SU-DHL-6 (cell line): ENCODE data around the gene ELN.

Experiments used
- H2AFZ ChIP-seq: fragments of 200-600 bp; sonication (generic); 2 replicates; pipeline ENCODE4 v1.6.1; 2014; ENCODE audit warnings: low read depth, mild to moderate bottlenecking, moderate library complexity, mixed read lengths, antibody characterized with exemption, low read length; ENCODE audit not compliant: severe bottlenecking
- H3F3A ChIP-seq: fragments of 200-600 bp; shearing (Covaris generic); 2 replicates; pipeline ENCODE4 v1.6.0; 2016; ENCODE audit warnings: antibody characterized with exemption, mild to moderate bottlenecking; ENCODE audit not compliant: insufficient read depth
- H3K27ac ChIP-seq: fragments of 200-600 bp; sonication (generic); 2 replicates; pipeline ENCODE4 v1.5.1; 2016; ENCODE audit warnings: low read depth, mild to moderate bottlenecking, low read length, moderate library complexity, mixed read lengths
- H3K27me3 ChIP-seq: fragments of 200-600 bp; sonication (generic), shearing (Covaris generic); 2 replicates; pipeline ENCODE4 v1.6.0; 2014; ENCODE audit warnings: mild to moderate bottlenecking, low read length
- H3K36me3 ChIP-seq: fragments of 200-600 bp; sonication (generic); 2 replicates; pipeline ENCODE4 v1.6.1; 2014; ENCODE audit warnings: mild to moderate bottlenecking, low read length, mixed read lengths
- H3K4me2 ChIP-seq: fragments of 300-600, 200-600 bp; shearing (Covaris generic), sonication (generic); 2 replicates; pipeline ENCODE4 v1.6.0; 2014; ENCODE audit warnings: low read length, low read depth, mild to moderate bottlenecking; ENCODE audit not compliant: poor library complexity, severe bottlenecking
- H3K4me3 ChIP-seq: fragments of 200-600 bp; sonication (generic); 2 replicates; pipeline ENCODE4 v1.5.1; 2014; ENCODE audit warnings: antibody characterized with exemption, low read length, mild to moderate bottlenecking, mixed read lengths; ENCODE audit not compliant: insufficient read depth, poor library complexity, severe bottlenecking
- H3K79me2 ChIP-seq: fragments of 200-600 bp; sonication (generic); 2 replicates; pipeline ENCODE4 v1.6.1; 2014; ENCODE audit warnings: mild to moderate bottlenecking, low read length, moderate library complexity; ENCODE audit not compliant: insufficient read depth
- H3K9ac ChIP-seq: fragments of 200-600 bp; sonication (generic); 2 replicates; pipeline ENCODE4 v1.7.0; 2014; ENCODE audit warnings: mild to moderate bottlenecking, low read length
- H3K9me2 ChIP-seq: fragments of 200-600 bp; sonication (generic); replicated peaks from 2 replicates; pipeline ENCODE4 v1.6.1; 2014; ENCODE audit warnings: low read length; ENCODE audit not compliant: insufficient read depth
- H3K9me3 ChIP-seq: fragments of 200-600 bp; sonication (generic); 2 replicates; pipeline ENCODE4 v1.6.1; 2014; ENCODE audit warnings: low read length, mixed read lengths; ENCODE audit not compliant: insufficient read depth
- H4K20me1 ChIP-seq: fragments of 200-600 bp; sonication (generic); 2 replicates; pipeline ENCODE4 v1.6.1; 2014; ENCODE audit warnings: low read depth, mild to moderate bottlenecking, antibody characterized with exemption, low read length, moderate library complexity, mixed read lengths
- EZH2phosphoT487 ChIP-seq: fragments of 200-600 bp; sonication (generic), shearing (Covaris generic); conservative IDR thresholded peaks from 2 replicates; pipeline ENCODE4 v1.6.1; 2018; ENCODE audit warnings: mild to moderate bottlenecking, antibody characterized with exemption, low read length, moderate library complexity, mixed read lengths
- TF ChIP-seq, protein P1 (sequence below): fragments of 200-600 bp; sonication (generic); IDR thresholded peaks from one replicate; pipeline ENCODE4 v1.5.1; 2017; ENCODE audit warnings: antibody characterized with exemption, mild to moderate bottlenecking, low read length, moderate library complexity; ENCODE audit not compliant: insufficient read depth, poor library complexity, severe bottlenecking

The ELN gene

DNA sequence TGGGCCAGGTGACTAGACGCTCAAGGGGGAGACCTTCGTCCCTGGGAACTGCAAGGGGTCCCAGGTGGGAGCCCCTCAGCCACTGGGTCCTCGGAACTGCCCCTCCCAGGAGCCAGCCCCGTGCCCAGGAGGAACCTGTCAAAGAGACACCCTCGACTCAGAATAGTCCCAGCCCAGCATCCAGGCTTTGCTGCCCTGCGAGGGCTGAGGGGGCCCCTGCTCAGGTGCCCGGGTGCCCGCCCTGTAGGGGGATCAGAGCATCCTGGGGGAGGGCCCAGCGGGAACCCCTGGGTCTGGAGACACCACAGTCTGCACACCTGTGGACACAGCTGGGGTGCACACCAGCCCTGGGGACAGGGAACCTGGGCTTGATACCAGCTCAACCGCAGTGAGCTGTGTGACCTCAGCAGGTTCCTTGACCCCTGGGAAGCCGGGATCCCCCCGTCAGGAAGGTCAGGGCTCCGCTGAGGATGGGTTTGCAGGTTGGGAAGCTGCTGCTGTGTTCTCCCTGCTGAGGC is 407 bp downstream of the ELN start:
- no peaks in the 10 kb centered on the region for H3K9me2 ChIP-seq
- H3K9ac ChIP-seq = no peak overlapping the region
- H3K27me3 ChIP-seq = no peaks in the 10 kb centered on the region
- H3K27ac ChIP-seq = no peak overlapping the region
- no peak for TF ChIP-seq EZH2phosphoT487
- TF ChIP-seq, protein P1, sequence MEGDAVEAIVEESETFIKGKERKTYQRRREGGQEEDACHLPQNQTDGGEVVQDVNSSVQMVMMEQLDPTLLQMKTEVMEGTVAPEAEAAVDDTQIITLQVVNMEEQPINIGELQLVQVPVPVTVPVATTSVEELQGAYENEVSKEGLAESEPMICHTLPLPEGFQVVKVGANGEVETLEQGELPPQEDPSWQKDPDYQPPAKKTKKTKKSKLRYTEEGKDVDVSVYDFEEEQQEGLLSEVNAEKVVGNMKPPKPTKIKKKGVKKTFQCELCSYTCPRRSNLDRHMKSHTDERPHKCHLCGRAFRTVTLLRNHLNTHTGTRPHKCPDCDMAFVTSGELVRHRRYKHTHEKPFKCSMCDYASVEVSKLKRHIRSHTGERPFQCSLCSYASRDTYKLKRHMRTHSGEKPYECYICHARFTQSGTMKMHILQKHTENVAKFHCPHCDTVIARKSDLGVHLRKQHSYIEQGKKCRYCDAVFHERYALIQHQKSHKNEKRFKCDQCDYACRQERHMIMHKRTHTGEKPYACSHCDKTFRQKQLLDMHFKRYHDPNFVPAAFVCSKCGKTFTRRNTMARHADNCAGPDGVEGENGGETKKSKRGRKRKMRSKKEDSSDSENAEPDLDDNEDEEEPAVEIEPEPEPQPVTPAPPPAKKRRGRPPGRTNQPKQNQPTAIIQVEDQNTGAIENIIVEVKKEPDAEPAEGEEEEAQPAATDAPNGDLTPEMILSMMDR = no peak
- H3K4me2 ChIP-seq = no peak overlapping the region
- H3K36me3 ChIP-seq = no peaks in the 10 kb centered on the region
- no peaks in the 10 kb centered on the region for H3K79me2 ChIP-seq
- no peak overlapping the region for H2AFZ ChIP-seq
- no peak overlapping the region for H3K4me3 ChIP-seq
- H4K20me1 ChIP-seq = no peaks in the 10 kb centered on the region
- H3K9me3 ChIP-seq = no peaks in the 10 kb centered on the region
- no peaks in the 10 kb centered on the region for H3F3A ChIP-seq

DNA sequence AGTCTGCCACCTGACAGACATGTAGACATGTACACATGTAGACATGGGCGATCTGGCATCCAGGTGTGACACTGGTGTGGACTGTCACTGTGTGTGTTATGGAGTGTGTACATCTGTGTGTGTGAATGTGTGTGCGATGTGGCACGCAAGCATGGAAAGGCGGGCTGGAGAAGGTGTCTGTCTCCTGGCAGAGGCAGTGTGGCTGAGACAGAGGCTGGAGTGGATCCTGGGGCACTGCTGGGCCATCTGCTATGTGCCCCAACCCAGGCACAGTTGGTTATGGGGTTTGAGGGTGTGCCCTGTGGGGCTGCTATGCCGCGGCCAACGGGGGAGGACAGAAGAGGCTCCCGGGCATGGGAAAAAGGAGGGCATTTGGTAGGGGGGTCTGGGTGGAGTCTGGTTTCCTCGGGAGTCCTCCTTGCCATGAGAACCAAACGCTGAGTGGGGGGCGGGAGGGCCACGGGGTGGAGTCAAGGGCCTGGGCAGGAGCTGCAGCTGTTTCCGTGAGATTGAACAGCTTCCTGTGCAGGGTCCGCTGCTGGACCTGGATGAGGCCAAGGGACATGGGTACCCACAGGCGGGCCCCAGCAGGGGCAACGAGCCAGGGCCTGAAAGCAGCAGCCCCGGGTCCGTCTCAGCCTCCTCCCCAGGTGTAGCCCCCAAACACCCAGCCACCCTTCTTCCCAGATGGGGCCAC is 1.3 kb downstream of the ELN start:
- H3K4me2 ChIP-seq = no peak overlapping the region
- TF ChIP-seq, protein P1 = no peak

DNA sequence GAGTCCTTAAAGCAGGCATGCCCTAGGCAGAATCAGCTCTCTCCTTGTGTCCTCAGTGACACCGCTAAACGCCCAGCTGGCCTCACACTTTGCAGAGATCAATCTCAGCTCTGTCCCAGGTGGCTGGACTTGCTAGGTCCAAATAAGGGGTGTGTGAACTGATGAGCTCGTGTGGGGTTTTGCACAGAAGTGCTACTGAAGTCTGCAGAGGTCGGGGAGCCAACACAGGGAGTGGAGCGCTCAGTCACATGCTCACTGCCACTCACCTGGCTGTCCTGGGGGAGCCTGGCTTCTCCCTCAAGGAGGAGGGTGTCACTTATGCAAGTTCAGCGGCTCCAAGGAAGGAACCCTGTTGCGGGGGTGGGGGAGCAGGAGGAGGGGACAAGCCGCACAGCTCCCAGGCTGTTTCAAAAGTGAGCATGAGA is 2.0 kb downstream of the ELN start:
- Histone ChIP-seq H3K27me3 (no peaks in the 10 kb centered on the region), H2AFZ (no peak overlapping the region), H3K4me3 (no peak overlapping the region), H3K9me3 (no peaks in the 10 kb centered on the region), H4K20me1 (no peaks in the 10 kb centered on the region), H3K79me2 (no peaks in the 10 kb centered on the region), H3K4me2 (no peak overlapping the region), H3K9me2 (no peaks in the 10 kb centered on the region), H3K27ac (no peak overlapping the region), H3K9ac (no peak overlapping the region), H3K36me3 (no peaks in the 10 kb centered on the region), H3F3A (no peaks in the 10 kb centered on the region)
- no peak for TF ChIP-seq EZH2phosphoT487
- TF ChIP-seq, protein P1 = no peak

More for the DNA sequence above, 1.3 kb downstream of the ELN start:
- Histone ChIP-seq H3K9ac (no peak overlapping the region), H2AFZ (no peak overlapping the region), H3K9me2 (no peaks in the 10 kb centered on the region), H3K79me2 (no peaks in the 10 kb centered on the region), H3K27me3 (no peaks in the 10 kb centered on the region), H3K27ac (no peak overlapping the region), H3K9me3 (no peaks in the 10 kb centered on the region), H3K4me3 (no peak overlapping the region), H3F3A (no peaks in the 10 kb centered on the region), H4K20me1 (no peaks in the 10 kb centered on the region), H3K36me3 (no peaks in the 10 kb centered on the region)
